Neural cell (in vitro differentiated cells): ENCODE measurements around the gene SLIT3. TPM values are rescaled to one million over a fixed set of nuclear protein-coding genes. Genes with fewer than 3 reads are reported as not detected.

ENCODE experiments used
- H2AFZ ChIP-seq: fragments of 200-600, 300-800 bp; sonication (generic), shearing (Covaris generic); 2 replicates; pipeline ENCODE4 v1.6.0; 2014; ENCODE audit warnings: low read depth, mild to moderate bottlenecking, antibody characterized with exemption, low read length, moderate library complexity
- H3F3A ChIP-seq: fragments of 200-600 bp; shearing (Covaris generic); 2 replicates; pipeline ENCODE4 v1.6.1; 2016; ENCODE audit warnings: mild to moderate bottlenecking, moderate library complexity, mixed read lengths, antibody characterized with exemption, low read length; ENCODE audit not compliant: insufficient read depth, poor library complexity, severe bottlenecking
- H3K27ac ChIP-seq: fragments of 200-600, 300-800 bp; sonication (generic), shearing (Covaris generic); 2 replicates; pipeline ENCODE4 v1.5.1; 2014; ENCODE audit warnings: mild to moderate bottlenecking, low read length, moderate library complexity
- H3K27me3 ChIP-seq: fragments of 300-800, 200-600 bp; sonication (generic), shearing (Covaris generic); 2 replicates; pipeline ENCODE4 v1.6.0; 2014; ENCODE audit warnings: mild to moderate bottlenecking, low read depth, low read length, moderate library complexity; ENCODE audit not compliant: insufficient read depth
- H3K36me3 ChIP-seq: fragments of 300-800, 200-600 bp; sonication (generic), shearing (Covaris generic); 2 replicates; pipeline ENCODE4 v1.5.1; 2014; ENCODE audit warnings: mild to moderate bottlenecking, antibody characterized with exemption, low read length, moderate library complexity; ENCODE audit not compliant: insufficient read depth
- H3K4me2 ChIP-seq: fragments of 300-800, 200-600 bp; sonication (generic), shearing (Covaris generic); 2 replicates; pipeline ENCODE4 v1.6.0; 2014; ENCODE audit warnings: mild to moderate bottlenecking, low read length
- H3K4me3 ChIP-seq: fragments of 300-800, 200-600 bp; sonication (generic), shearing (Covaris generic); 2 replicates; pipeline ENCODE4 v1.5.1; 2014; ENCODE audit warnings: mild to moderate bottlenecking, low read length, moderate library complexity
- H3K79me2 ChIP-seq: fragments of 200-600 bp; shearing (Covaris generic); replicated peaks from 2 replicates; pipeline ENCODE4 v1.6.0; 2014; ENCODE audit warnings: mild to moderate bottlenecking, low read length, moderate library complexity; ENCODE audit not compliant: insufficient read depth
- H3K9ac ChIP-seq: fragments of 300-800, 200-600 bp; sonication (generic), shearing (Covaris generic); 2 replicates; pipeline ENCODE4 v1.6.1; 2016; ENCODE audit warnings: mild to moderate bottlenecking, low read length, mixed read lengths
- H3K9me2 ChIP-seq: fragments of 200-600 bp; shearing (Covaris generic); 2 replicates; pipeline ENCODE4 v1.6.1; 2016; ENCODE audit warnings: mild to moderate bottlenecking, low read length, mixed read lengths; ENCODE audit not compliant: insufficient read depth
- H3K9me3 ChIP-seq: fragments of 200-600, 300-800 bp; sonication (generic), shearing (Covaris generic); 2 replicates; pipeline ENCODE4 v1.6.1; 2016; ENCODE audit warnings: mild to moderate bottlenecking, mixed run types, low read length, moderate library complexity, mixed read lengths
- H4K20me1 ChIP-seq: fragments of 200-600 bp; shearing (Covaris generic); 2 replicates; pipeline ENCODE4 v1.6.1; 2016; ENCODE audit warnings: mild to moderate bottlenecking, mixed run types; ENCODE audit not compliant: insufficient read depth
- EP300 ChIP-seq: fragments of 450-650 bp; conservative IDR thresholded peaks from 2 replicates; pipeline ENCODE4 v1.6.1; 2014; ENCODE audit warnings: antibody characterized with exemption, mild to moderate bottlenecking, moderate library complexity; ENCODE audit not compliant: poor library complexity, severe bottlenecking
- EZH2 ChIP-seq: fragments of 200-600, 300-800 bp; shearing (Covaris generic), sonication (generic); IDR thresholded peaks from 2 replicates; pipeline ENCODE4 v1.6.1; 2014; ENCODE audit warnings: antibody characterized with exemption, low read length, borderline replicate concordance, mild to moderate bottlenecking; ENCODE audit not compliant: insufficient read depth, poor library complexity, severe bottlenecking
- MXI1 ChIP-seq: fragments of 450-650 bp; conservative IDR thresholded peaks from 2 replicates; pipeline ENCODE4 v1.6.1; 2014; ENCODE audit warnings: antibody characterized with exemption, mild to moderate bottlenecking; ENCODE audit not compliant: poor library complexity, severe bottlenecking
- POLR2AphosphoS5 ChIP-seq: IDR thresholded peaks from 2 replicates; pipeline ENCODE4 v1.6.1; 2012
- RAD21 ChIP-seq: fragments of 450-650 bp; conservative IDR thresholded peaks from 2 replicates; pipeline ENCODE4 v1.6.1; 2014; ENCODE audit warnings: antibody characterized with exemption, mild to moderate bottlenecking, moderate library complexity
- SMC3 ChIP-seq: fragments of 450-650 bp; conservative IDR thresholded peaks from 2 replicates; pipeline ENCODE4 v1.6.1; 2014; ENCODE audit warnings: antibody characterized with exemption, mild to moderate bottlenecking, moderate library complexity; ENCODE audit not compliant: poor library complexity
- TAF1 ChIP-seq: IDR thresholded peaks from 2 replicates; pipeline ENCODE4 v1.6.1; 2012; ENCODE audit warnings: low read depth
- polyA plus RNA-seq: library from polyadenylated mRNA; depleted of rRNA; stranded (reverse); fragments of >200 nt; gene quantifications from 2 replicates; pipeline ENCODE4 v1.2.3, GENCODE V29; 2014
- TF ChIP-seq, protein P1 (sequence below): fragments of 450-650 bp; IDR thresholded peaks from 2 replicates; pipeline ENCODE4 v1.5.1; 2014; ENCODE audit warnings: antibody characterized with exemption, mild to moderate bottlenecking, moderate library complexity; ENCODE audit not compliant: poor library complexity, severe bottlenecking
- TF ChIP-seq, protein P2 (sequence below): IDR thresholded peaks from 2 replicates; pipeline ENCODE4 v1.6.1; 2012; ENCODE audit warnings: borderline replicate concordance

SLIT3 gene
- polyA plus RNA-seq, 1 donor from 2014 or later, result 1.2 TPM

DNA sequence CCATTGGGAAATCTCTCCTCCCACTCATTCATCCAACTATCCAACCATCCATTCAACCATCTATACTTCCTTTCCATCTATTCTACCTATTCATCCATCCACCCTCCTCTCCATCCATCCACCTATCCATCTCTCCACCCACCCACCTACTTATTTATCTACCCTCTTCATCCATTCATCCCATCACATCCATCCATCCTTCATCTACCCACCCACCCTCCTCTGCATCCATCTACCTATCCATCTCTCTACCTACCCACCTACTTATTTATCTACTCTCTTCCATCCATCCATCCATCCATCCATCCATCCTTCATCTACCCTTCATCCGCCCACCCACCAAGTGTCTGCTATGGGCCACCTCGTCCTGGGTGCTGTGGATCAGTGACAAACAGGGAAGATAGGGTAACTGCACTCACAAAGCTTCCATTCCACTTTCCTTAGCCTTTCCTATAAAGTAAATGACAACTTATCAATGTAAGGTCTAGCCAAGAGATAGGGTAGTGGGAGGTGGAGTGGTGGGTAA lies 625.0 kb downstream of the SLIT3 start:
- Histone ChIP-seq H3K4me2 (no peak overlapping the region), H3K9ac (no peak overlapping the region), H3K27me3 (no peaks in the 10 kb centered on the region), H3K36me3 (no peaks in the 10 kb centered on the region), H2AFZ (no peak overlapping the region), H3K9me3 (no peaks in the 10 kb centered on the region), H3K27ac (no peak overlapping the region), H3K9me2 (no peaks in the 10 kb centered on the region), H3K4me3 (no peak overlapping the region), H3K79me2 (no peaks in the 10 kb centered on the region), H4K20me1 (no peaks in the 10 kb centered on the region), H3F3A (no peaks in the 10 kb centered on the region)
- TF ChIP-seq, protein P1, sequence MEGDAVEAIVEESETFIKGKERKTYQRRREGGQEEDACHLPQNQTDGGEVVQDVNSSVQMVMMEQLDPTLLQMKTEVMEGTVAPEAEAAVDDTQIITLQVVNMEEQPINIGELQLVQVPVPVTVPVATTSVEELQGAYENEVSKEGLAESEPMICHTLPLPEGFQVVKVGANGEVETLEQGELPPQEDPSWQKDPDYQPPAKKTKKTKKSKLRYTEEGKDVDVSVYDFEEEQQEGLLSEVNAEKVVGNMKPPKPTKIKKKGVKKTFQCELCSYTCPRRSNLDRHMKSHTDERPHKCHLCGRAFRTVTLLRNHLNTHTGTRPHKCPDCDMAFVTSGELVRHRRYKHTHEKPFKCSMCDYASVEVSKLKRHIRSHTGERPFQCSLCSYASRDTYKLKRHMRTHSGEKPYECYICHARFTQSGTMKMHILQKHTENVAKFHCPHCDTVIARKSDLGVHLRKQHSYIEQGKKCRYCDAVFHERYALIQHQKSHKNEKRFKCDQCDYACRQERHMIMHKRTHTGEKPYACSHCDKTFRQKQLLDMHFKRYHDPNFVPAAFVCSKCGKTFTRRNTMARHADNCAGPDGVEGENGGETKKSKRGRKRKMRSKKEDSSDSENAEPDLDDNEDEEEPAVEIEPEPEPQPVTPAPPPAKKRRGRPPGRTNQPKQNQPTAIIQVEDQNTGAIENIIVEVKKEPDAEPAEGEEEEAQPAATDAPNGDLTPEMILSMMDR, result no peak
- TF ChIP-seq RAD21, result no peak
- TF ChIP-seq MXI1, result no peak
- no peak for TF ChIP-seq EP300
- no peak for TF ChIP-seq TAF1
- TF ChIP-seq POLR2AphosphoS5, result no peak
- TF ChIP-seq, protein P2, sequence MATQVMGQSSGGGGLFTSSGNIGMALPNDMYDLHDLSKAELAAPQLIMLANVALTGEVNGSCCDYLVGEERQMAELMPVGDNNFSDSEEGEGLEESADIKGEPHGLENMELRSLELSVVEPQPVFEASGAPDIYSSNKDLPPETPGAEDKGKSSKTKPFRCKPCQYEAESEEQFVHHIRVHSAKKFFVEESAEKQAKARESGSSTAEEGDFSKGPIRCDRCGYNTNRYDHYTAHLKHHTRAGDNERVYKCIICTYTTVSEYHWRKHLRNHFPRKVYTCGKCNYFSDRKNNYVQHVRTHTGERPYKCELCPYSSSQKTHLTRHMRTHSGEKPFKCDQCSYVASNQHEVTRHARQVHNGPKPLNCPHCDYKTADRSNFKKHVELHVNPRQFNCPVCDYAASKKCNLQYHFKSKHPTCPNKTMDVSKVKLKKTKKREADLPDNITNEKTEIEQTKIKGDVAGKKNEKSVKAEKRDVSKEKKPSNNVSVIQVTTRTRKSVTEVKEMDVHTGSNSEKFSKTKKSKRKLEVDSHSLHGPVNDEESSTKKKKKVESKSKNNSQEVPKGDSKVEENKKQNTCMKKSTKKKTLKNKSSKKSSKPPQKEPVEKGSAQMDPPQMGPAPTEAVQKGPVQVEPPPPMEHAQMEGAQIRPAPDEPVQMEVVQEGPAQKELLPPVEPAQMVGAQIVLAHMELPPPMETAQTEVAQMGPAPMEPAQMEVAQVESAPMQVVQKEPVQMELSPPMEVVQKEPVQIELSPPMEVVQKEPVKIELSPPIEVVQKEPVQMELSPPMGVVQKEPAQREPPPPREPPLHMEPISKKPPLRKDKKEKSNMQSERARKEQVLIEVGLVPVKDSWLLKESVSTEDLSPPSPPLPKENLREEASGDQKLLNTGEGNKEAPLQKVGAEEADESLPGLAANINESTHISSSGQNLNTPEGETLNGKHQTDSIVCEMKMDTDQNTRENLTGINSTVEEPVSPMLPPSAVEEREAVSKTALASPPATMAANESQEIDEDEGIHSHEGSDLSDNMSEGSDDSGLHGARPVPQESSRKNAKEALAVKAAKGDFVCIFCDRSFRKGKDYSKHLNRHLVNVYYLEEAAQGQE, result no peak
- no peak for TF ChIP-seq SMC3
- TF ChIP-seq EZH2, result no peak

DNA sequence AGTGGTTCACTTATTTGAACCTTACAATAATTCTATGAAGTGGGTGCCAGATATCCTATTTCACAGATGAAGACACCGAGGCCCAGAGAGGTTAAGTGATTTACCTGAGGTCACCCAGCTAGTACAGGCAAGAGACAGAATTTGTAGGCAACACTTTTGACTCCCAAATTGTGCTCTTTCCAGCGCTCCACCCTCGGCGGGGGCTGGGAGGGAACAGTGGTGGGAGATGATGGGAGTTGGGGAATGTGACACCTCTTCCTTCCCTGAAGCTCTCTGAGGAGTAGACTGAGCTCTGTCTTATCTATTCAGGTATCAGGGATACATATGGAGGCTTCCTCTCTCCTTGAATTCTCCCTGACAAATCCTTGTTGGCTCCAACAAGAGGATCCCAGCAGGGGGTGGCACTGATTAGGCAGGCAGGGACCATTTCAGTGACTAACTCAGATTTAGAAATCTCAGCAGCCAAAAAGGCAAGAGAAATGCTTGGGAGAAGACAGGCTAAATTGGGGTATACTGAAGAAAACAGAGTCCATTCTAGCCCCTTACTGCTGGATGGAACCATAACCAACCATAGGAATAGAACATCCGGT lies 626.0 kb downstream of the SLIT3 start:
- H3K9ac ChIP-seq, result no peak overlapping the region
- no peaks in the 10 kb centered on the region for H3K79me2 ChIP-seq
- H3K9me2 ChIP-seq, result no peaks in the 10 kb centered on the region
- H3K36me3 ChIP-seq, result no peaks in the 10 kb centered on the region
- no peak overlapping the region for H3K4me3 ChIP-seq
- no peak overlapping the region for H3K27ac ChIP-seq
- no peaks in the 10 kb centered on the region for H4K20me1 ChIP-seq
- TF ChIP-seq SMC3, result no peak
- no peak for TF ChIP-seq EP300
- no peak for TF ChIP-seq EZH2
- TF ChIP-seq RAD21, result no peak
- TF ChIP-seq, protein P2, result no peak
- TF ChIP-seq, protein P1, result no peak
- no peaks in the 10 kb centered on the region for H3F3A ChIP-seq
- no peaks in the 10 kb centered on the region for H3K27me3 ChIP-seq
- no peak overlapping the region for H2AFZ ChIP-seq
- no peak overlapping the region for H3K4me2 ChIP-seq
- H3K9me3 ChIP-seq, result no peaks in the 10 kb centered on the region
